Measurements from ENCODE around the gene DSCAM. TPM values are rescaled to one million over a fixed set of nuclear protein-coding genes. Genes with fewer than 3 reads are reported as not detected.

DSCAM gene
- total and polyA plus RNA-seq, 2 donors (not counting 3 experiments of a cell fraction or from before 2014, with no cell fraction given): not detected

- H3K27me3 ChIP-seq (ENCODE audit: control insufficient read depth in 2 of 2, insufficient read depth in 2 of 2, low read length in 2 of 2): no peaks in the 10 kb centered on the region
- POLR2A ChIA-PET: no interaction called here
- intact Hi-C loops (cut with micrococcal nuclease) (no loop called here), dilution Hi-C loops (cut with MboI; ENCODE audit: extremely low pct_ligation_motif_present, low sequenced_read_pairs) (no loop called here)
- H3K4me1 ChIP-seq (ENCODE audit: control insufficient read depth, extremely low read depth, insufficient read depth, low read length): no peaks in the 10 kb centered on the region
- FAIRE-seq (no peak), DNase-seq (ENCODE audit: low read depth, low spot score) (no peak)
- H3K4me3 ChIP-seq (replicated peaks in 1 of 3; ENCODE audit: insufficient read depth in 1 of 3, low read depth in 1 of 3, low read length in 3 of 3): no peak overlapping the region
- no peaks in the 10 kb centered on the region for H3K79me2 ChIP-seq (ENCODE audit: control insufficient read depth, insufficient read depth, low read length)
- TF ChIP-seq JUN (IDR thresholded peaks at IDR 0.05; ENCODE audit: borderline replicate concordance, insufficient read depth, insufficient read length, low read depth) (no peak), MYC (IDR thresholded peaks at IDR 0.05; ENCODE audit: low read depth, low read length) (no peak), EZH2 (IDR thresholded peaks at IDR 0.05; ENCODE audit: borderline replicate concordance, low read depth, low read length, severe bottlenecking) (no peak), GATA2 (IDR thresholded peaks at IDR 0.05; ENCODE audit: insufficient read depth, insufficient read length, low read depth, low read length) (no peak), POLR2A (IDR thresholded peaks at IDR 0.05; ENCODE audit: low read depth, low read length) (no peak), POLR2AphosphoS5 (IDR thresholded peaks at IDR 0.05; ENCODE audit: insufficient read depth, low read depth, low read length) (no peak), FOS (IDR thresholded peaks at IDR 0.05; ENCODE audit: borderline replicate concordance, insufficient read depth, low read length) (no peak)
- TF ChIP-seq, protein P1, sequence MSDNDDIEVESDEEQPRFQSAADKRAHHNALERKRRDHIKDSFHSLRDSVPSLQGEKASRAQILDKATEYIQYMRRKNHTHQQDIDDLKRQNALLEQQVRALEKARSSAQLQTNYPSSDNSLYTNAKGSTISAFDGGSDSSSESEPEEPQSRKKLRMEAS (IDR thresholded peaks at IDR 0.05; ENCODE audit: insufficient read depth, insufficient read length): no peak
- TF ChIP-seq, protein P2, sequence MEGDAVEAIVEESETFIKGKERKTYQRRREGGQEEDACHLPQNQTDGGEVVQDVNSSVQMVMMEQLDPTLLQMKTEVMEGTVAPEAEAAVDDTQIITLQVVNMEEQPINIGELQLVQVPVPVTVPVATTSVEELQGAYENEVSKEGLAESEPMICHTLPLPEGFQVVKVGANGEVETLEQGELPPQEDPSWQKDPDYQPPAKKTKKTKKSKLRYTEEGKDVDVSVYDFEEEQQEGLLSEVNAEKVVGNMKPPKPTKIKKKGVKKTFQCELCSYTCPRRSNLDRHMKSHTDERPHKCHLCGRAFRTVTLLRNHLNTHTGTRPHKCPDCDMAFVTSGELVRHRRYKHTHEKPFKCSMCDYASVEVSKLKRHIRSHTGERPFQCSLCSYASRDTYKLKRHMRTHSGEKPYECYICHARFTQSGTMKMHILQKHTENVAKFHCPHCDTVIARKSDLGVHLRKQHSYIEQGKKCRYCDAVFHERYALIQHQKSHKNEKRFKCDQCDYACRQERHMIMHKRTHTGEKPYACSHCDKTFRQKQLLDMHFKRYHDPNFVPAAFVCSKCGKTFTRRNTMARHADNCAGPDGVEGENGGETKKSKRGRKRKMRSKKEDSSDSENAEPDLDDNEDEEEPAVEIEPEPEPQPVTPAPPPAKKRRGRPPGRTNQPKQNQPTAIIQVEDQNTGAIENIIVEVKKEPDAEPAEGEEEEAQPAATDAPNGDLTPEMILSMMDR (IDR thresholded peaks at IDR 0.05; ENCODE audit: extremely low read depth in 1 of 2, insufficient read depth in 1 of 2, low read depth in 1 of 2, low read length in 2 of 2): no peak
- H3K9me1 ChIP-seq (replicated peaks; ENCODE audit: control insufficient read depth, extremely low read depth, insufficient read depth, low read length): no peaks in the 10 kb centered on the region
- H3K4me2 ChIP-seq (ENCODE audit: insufficient read depth, low read length): no peak overlapping the region
- no peaks in the 10 kb centered on the region for H4K20me1 ChIP-seq (replicated peaks; ENCODE audit: control insufficient read depth, extremely low read depth, insufficient read depth, low read length)
- H3K27ac ChIP-seq (ENCODE audit: insufficient read depth, low read depth, low read length): no peak overlapping the region
- H2AFZ ChIP-seq (ENCODE audit: low read depth, low read length): no peak overlapping the region
- no TSS peak for BruUV-seq (replicated peaks)
- CTCF ChIA-PET: no interaction called here
- H3K9ac ChIP-seq (replicated peaks; ENCODE audit: extremely low read depth, insufficient read depth, low read length): no peak overlapping the region
- no peaks in the 10 kb centered on the region for H3K36me3 ChIP-seq (ENCODE audit: control insufficient read depth in 2 of 2, extremely low read depth in 1 of 2, insufficient read depth in 2 of 2, low read length in 2 of 2)
- peaks cover 5% of the 10 kb centered on the region for H3K9me3 ChIP-seq (replicated peaks; ENCODE audit: control insufficient read depth, insufficient read depth, low read length)
Observed at GRCh38 chr21:40257342-40257741, 589.6 kb downstream of the DSCAM start.
